Measurements from ENCODE around the gene TRPM7.
"Not testable (repeated sequence)": the region's sequence is repeated elsewhere in the genome, so short reads cannot be mapped to it uniquely, and the experiment has no call there.

Gene TRPM7

DNA sequence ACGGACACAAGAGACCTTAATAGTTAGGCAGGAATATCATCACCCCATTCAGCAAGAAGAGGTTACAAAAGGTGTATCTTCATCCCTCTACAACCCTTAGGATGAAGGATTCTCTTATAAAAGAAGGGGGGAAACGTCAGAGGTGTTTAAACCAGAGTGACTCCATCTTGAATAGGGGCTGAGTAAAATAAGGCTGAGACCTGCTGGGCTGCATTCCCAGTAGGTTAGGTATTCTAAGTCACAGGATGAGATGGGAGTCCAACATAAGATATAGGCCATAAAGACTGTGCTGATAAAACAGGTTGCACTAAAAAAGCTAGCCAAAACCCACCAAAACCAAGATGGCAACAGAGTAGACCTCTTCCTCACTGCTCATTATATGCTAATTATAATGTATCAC, 16.5 kb downstream of the TRPM7 start:
- DNase-seq (ENCODE audit: low read depth in 2 of 2): no peak

DNA sequence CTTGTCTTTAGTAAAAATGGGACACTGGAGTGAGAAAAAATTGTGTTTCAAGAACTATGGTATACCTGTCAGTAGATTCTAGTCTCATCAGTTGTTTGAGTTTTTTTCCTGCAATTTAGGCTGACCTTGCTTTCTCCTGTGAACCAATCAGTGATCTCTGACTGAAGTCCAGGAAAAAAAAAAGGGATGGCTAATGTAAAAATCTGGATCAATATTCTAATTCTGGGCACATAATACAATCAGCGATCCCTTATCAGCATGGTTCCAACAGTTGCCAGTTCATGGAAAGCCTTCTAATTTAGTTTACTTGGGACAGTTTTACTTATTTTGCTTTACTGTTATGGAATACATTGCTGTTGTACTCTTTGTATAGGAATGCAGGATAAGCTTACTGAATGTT, 17.0 kb downstream of the TRPM7 start:
- no peak for DNase-seq (ENCODE audit: low read depth in 2 of 2)

DNA sequence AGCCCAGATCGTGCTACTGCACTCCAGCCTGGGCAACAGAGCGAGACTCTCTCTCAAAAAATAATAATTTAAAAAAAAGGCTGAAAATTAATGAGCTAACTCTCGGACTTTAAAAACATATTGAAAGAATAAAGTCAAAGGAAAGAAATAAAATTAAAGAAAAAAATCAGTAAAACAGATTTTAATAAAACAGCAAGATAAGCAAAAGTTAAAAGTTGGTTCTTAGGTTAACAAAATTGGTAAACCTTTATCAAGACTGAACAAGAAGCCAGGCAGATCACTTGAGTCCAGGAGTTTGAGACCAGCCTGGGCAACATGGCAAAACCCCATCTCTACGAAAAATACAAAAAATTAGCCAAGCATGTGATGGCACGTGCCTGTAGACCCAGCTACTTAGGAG, 20.7 kb downstream of the TRPM7 start:
- DNase-seq (ENCODE audit: low read depth in 2 of 2): no peak

GRCh38 chr15:50655555-50655954, 31.0 kb downstream of the TRPM7 start:
- no peak for DNase-seq (ENCODE audit: low read depth in 2 of 2)

- DNase-seq (ENCODE audit: low read depth in 2 of 2): no peak
Measured at GRCh38 chr15:50653156-50653743, 33.3 kb downstream of the TRPM7 start.

DNA sequence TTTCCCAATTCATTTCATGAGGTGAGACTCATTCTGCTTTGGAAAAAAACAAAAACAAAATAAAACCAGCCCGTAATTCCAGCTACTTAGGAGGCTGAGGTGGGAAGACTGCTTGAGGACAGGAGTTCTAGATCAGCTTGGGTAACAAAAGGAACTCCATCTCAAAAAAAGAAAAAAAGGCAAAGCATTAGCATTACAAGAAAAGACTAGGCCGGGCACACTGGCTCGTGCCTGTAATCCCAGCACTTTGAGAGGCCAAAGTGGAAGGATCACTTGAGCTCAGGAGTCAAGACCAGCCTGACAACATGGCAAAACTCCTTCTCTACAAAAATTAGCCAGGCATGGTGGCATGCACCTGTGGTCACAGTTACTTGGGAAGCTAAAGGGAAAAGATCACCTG, 33.9 kb downstream of the TRPM7 start:
- DNase-seq (ENCODE audit: low read depth in 2 of 2): no peak

DNA sequence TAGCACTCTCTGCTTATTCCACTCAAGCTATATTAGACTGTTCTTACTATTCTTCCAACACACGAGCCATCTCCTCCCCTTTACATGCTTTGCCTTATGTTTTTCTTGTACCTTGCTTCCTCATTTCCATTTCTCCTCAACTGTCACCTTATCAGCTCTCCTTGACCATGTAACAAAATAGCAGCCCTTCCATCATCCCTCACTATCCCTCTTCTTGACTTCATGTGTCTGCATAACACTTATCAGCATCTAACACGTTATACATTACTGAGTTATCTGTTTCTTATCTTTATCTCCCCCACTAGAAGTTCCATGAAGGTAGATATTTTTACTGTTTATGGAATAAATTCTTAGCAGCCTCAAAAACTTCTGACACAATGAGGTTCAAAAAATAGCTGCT, 45.3 kb downstream of the TRPM7 start:
- DNase-seq (ENCODE audit: low read depth in 2 of 2): no peak

GRCh38 chr15:50636146-50636545, 50.5 kb downstream of the TRPM7 start:
- no peak for DNase-seq (ENCODE audit: low read depth in 2 of 2)

DNA sequence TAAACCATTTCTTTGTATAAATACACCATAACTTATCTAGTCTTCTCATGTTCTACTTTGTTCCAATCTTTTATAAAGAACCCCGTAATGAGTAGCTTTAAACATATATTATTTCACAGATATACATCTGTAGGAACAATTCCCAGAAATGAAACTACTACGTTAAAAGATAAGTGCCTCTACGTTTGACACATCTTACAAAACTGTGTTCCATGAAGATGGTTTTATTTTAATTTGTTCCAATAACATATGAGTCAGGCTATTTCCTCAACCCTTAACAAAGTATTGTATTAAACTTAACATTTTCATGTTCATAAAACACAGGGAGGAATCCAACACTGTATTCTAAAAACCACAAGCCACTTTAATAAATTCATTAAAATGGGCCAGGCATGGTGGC, 52.9 kb downstream of the TRPM7 start:
- no peak for DNase-seq (ENCODE audit: low read depth in 2 of 2)

DNA sequence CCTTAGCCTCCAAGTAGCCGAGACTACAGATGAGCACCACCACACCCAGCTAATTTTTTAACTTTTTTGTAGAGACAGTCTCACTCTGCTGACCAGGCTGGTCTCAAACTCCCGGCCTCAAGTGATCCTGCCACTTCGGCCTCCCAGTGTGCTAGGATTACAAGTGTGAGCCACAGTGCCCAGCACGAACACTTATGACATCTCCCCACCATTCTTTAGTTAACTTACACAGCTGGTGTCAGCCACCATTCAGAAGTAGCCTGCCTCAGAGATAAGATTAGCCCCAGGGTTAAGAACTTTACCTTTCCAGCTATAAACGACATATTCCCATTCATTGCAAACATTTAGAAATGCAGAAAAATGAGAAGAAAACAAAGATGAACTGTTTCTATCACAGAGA, 58.2 kb downstream of the TRPM7 start:
- DNase-seq (ENCODE audit: low read depth in 2 of 2): no peak

- no peak for DNase-seq (ENCODE audit: low read depth in 2 of 2)
Measured at GRCh38 chr15:50627351-50628055, 59.1 kb downstream of the TRPM7 start.

- no peak for DNase-seq (ENCODE audit: low read depth in 2 of 2)
Measured at GRCh38 chr15:50624616-50625168, 61.9 kb downstream of the TRPM7 start.

DNA sequence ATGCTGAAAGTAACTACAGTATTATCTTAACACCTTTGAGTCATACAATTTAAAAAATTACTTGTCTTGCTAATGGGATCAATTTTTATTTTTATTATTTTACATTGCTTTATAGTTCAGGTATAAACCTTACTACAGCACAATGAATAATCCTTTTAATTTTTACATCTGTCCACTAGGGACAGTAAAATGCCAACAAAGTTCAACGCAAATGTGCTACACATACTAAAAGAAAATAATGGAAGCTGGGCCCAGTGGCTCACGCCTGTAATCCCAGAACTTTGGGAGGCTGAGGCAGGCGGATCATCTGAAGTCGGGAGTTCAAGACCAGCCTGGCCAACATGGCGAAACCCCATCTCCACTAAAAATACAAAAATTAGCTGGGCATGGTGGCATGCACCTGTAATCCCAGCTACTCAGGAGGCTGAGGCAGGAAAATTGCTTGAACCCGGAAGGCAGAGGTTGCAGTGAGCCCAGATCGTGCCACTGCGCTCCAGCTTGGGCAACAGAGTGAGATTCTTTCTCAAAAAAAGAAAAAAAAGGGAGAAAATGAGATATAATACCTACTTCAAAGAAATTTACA, 64.1 kb downstream of the TRPM7 start:
- DNase-seq (ENCODE audit: low read depth in 2 of 2): not testable (repeated sequence)

GRCh38 chr15:50616960-50617359, 69.6 kb downstream of the TRPM7 start:
- not testable (repeated sequence) for DNase-seq (ENCODE audit: low read depth in 2 of 2)

DNA sequence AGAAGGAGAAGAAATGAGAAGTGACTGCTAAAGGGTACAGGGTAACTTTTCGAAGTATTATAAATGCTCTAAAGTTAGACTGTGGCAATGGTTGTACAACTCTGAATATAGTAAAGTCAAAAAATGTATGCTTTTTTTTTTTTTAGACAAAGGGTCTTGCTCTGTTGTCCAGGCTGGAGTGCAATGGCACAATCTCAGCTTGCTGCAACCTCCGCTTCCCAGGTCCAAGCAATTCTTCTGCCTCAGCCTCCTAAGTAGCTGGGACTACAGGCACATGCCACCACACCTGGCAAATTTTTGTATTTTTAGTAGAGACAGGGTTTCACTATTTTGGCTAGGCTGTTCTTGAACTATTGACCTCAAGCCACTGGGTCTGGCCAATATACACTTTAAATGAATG, 70.0 kb downstream of the TRPM7 start:
- not testable (repeated sequence) for DNase-seq (ENCODE audit: low read depth in 2 of 2)

DNA sequence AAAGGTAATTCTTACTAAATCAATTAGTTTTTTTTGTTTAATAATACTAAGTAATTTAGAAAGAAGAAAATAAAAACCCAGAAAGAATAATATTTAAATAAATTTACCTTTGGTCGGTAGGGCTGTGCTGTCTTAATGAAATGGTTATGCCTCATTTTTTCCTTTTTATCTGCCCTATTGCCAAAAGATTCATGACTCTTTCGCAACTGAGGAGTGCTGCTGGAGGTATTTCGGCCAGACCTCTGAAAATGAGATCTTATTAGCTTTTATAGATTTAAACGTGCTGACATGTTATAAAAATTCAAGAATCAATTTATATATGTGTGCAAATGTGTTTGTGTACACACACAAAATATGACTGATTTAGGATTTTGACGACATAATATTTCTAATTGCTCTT, 73.0 kb downstream of the TRPM7 start:
- DNase-seq (ENCODE audit: low read depth in 2 of 2): no peak

DNA sequence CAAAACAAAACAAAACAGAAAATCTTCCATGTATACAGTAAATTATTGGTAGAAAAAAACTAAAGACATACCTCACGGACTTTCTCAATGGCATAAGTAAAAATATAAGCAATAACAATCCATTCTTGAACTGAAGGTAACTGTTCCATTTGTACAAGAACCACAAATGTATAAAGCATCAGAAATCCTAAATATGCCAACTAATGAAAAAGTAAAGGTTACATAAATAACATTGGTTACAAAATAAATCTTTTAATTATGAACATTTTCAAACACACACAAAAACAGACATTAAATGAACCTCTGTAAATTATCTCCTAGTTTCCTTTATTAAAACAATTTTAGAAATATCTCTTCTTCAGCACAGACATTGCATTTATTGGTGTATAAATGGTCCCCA, 79.5 kb downstream of the TRPM7 start:
- DNase-seq (ENCODE audit: low read depth in 2 of 2): no peak

- DNase-seq (ENCODE audit: low read depth in 2 of 2): no peak
Measured at GRCh38 chr15:50605462-50605861, 81.1 kb downstream of the TRPM7 start.

DNA sequence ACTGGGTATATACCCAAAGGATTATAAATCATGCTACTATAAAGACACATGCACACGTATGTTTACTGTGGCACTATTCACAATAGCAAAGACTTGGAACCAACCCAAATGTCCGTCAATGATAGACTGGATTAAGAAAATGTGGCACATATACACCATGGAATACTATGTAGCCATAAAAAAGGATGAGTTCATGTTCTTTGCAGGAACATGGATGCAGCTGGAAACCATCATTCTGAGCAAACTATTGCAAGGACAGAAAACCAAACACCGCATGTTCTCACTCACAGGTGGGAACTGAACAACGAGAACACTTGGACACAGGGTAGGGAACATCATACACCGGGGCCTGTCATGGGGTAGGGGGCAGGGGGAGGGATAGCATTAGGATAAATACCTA, 84.6 kb downstream of the TRPM7 start:
- DNase-seq (ENCODE audit: low read depth in 2 of 2): not testable (repeated sequence)

- DNase-seq (ENCODE audit: low read depth in 2 of 2): no peak
Measured at GRCh38 chr15:50594311-50594710, 92.3 kb downstream of the TRPM7 start.

DNA sequence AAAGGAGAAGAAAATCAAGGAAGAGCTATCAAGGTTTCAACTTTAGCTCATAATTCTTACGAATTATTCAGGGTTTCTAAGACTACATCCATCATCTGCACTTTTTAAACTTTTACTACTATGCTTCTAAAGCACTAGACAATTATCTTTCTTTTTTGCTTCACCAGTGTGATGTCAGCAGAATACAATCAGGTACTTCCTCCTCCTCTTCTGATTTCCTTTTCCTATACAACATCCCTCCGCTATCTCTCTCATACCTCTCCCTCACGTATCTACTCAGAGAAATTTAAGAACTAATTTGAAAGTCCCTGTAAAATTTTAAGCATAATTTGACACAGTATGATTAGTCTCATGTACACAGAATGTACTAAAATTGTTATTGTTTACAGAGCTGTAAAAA, 92.8 kb downstream of the TRPM7 start:
- no peak for DNase-seq (ENCODE audit: low read depth in 2 of 2)

DNA sequence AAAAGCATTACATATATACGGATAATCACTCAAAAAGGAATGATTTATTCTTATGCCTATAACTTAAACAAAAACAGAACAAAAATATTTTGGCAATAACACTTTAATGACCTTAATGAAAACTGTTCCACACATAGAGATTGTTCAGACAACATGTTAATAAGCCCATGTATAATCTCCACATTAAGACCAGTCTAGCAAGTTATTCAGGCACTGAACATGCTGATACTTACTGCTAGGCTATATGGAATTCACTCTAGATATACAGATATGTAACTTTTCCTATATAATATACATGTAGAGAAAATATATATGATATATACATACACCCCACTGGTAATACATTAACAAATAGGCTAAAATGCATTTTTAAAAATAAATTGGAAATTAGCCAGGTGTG, 96.3 kb downstream of the TRPM7 start:
- DNase-seq (ENCODE audit: low read depth in 2 of 2): no peak

- DNase-seq (ENCODE audit: low read depth in 2 of 2): no peak
Measured at GRCh38 chr15:50577492-50577891, 109.1 kb downstream of the TRPM7 start.
